Large intestine (tissue), 3 donors: ENCODE data around the gene INPP4B. TPM values are rescaled to one million over a fixed set of nuclear protein-coding genes. Genes with fewer than 3 reads are reported as not detected.

Experiments
- DNase-seq, 2 donors: peaks; one replicate each; pipeline versions ENCODE4 v3.0.0 to v3.0.0-alpha.2; 2013
- H3K27ac ChIP-seq: one replicate; pipeline ENCODE4 v1.5.1; 2013; ENCODE audit warnings: low read length
- H3K27me3 ChIP-seq: 2 replicates; pipeline ENCODE4 v1.6.1; 2013; ENCODE audit warnings: low read length; ENCODE audit not compliant: control insufficient read depth, insufficient read depth
- H3K36me3 ChIP-seq: 2 replicates; pipeline ENCODE4 v1.6.1; 2013; ENCODE audit warnings: low read length; ENCODE audit not compliant: control insufficient read depth, insufficient read depth
- H3K4me1 ChIP-seq: one replicate; pipeline ENCODE4 v1.6.1; 2013; ENCODE audit warnings: low read length; ENCODE audit not compliant: control insufficient read depth, insufficient read depth
- H3K4me3 ChIP-seq: one replicate; pipeline ENCODE4 v1.5.1; 2013; ENCODE audit warnings: low read length
- H3K9me3 ChIP-seq: one replicate; pipeline ENCODE4 v1.6.1; 2013; ENCODE audit warnings: mild to moderate bottlenecking, low read depth, low read length, moderate library complexity; ENCODE audit not compliant: control insufficient read depth
- WGBS: methylation state at CpG from one replicate; pipeline ENCODE4 v1.1.5; 2013; ENCODE audit warnings: low lambda C conversion rate; ENCODE audit not compliant: insufficient coverage; 5-methylcytosine and 5-hydroxymethylcytosine counted together
- polyA plus RNA-seq: library from polyadenylated mRNA; unstranded; fragments of 120-200 nt; gene quantifications from one replicate; pipeline ENCODE4 v1.2.1, GENCODE V29; 2013

Gene INPP4B
- polyA plus RNA-seq, 1 donor, result 6.6 TPM

- DNase-seq, result no peak
- no CpG with 5 or more reads among the region's 2 CpGs for WGBS
- Histone ChIP-seq H3K27ac (no peak overlapping the region), H3K36me3 (no peaks in the 10 kb centered on the region), H3K4me3 (no peak overlapping the region), H3K9me3 (peaks cover 4% of the 10 kb centered on the region), H3K27me3 (no peaks in the 10 kb centered on the region), H3K4me1 (peaks cover 5% of the 10 kb centered on the region)
Measured at GRCh38 chr4:142373610-142374009, 472.5 kb downstream of the INPP4B start.

GRCh38 chr4:142372530-142373260 lies 473.4 kb downstream of the INPP4B start:
- H3K36me3 ChIP-seq, result no peaks in the 10 kb centered on the region
- H3K27me3 ChIP-seq, result no peaks in the 10 kb centered on the region
- no peak overlapping the region for H3K4me3 ChIP-seq
- no peaks in the 10 kb centered on the region for H3K4me1 ChIP-seq
- no CpG with 5 or more reads among the region's 2 CpGs for WGBS
- no peak overlapping the region for H3K27ac ChIP-seq
- DNase-seq, result no peak
- H3K9me3 ChIP-seq, result peaks cover 4% of the 10 kb centered on the region

GRCh38 chr4:142369141-142369540 lies 477.0 kb downstream of the INPP4B start:
- DNase-seq, result no peak
- Histone ChIP-seq H3K27me3 (no peaks in the 10 kb centered on the region), H3K36me3 (no peaks in the 10 kb centered on the region), H3K9me3 (peaks cover 4% of the 10 kb centered on the region), H3K4me1 (no peaks in the 10 kb centered on the region), H3K27ac (no peak overlapping the region), H3K4me3 (no peak overlapping the region)
- no CpG with 5 or more reads among the region's 3 CpGs for WGBS

- Histone ChIP-seq H3K27me3 (no peaks in the 10 kb centered on the region), H3K9me3 (peaks cover 4% of the 10 kb centered on the region), H3K4me3 (no peak overlapping the region), H3K27ac (no peak overlapping the region), H3K4me1 (no peaks in the 10 kb centered on the region), H3K36me3 (no peaks in the 10 kb centered on the region)
- 100% methylated on average over 1 of the region's 6 CpGs for WGBS
- no peak for DNase-seq
Measured at GRCh38 chr4:142367418-142368180, 478.5 kb downstream of the INPP4B start.

- Histone ChIP-seq H3K4me1 (no peaks in the 10 kb centered on the region), H3K4me3 (no peak overlapping the region), H3K36me3 (no peaks in the 10 kb centered on the region), H3K27me3 (no peaks in the 10 kb centered on the region), H3K9me3 (peaks cover 4% of the 10 kb centered on the region), H3K27ac (no peak overlapping the region)
- DNase-seq, result no peak
Measured at GRCh38 chr4:142366769-142367181, 479.3 kb downstream of the INPP4B start.

- no peak overlapping the region for H3K4me3 ChIP-seq
- H3K9me3 ChIP-seq, result no peaks in the 10 kb centered on the region
- H3K36me3 ChIP-seq, result no peaks in the 10 kb centered on the region
- no CpG with 5 or more reads among the region's 1 CpG for WGBS
- DNase-seq, result no peak
- no peaks in the 10 kb centered on the region for H3K27me3 ChIP-seq
- no peaks in the 10 kb centered on the region for H3K4me1 ChIP-seq
- H3K27ac ChIP-seq, result no peak overlapping the region
Measured at GRCh38 chr4:142365391-142365790, 480.7 kb downstream of the INPP4B start.

GRCh38 chr4:142363686-142364085 lies 482.4 kb downstream of the INPP4B start:
- no peak overlapping the region for H3K4me3 ChIP-seq
- H3K9me3 ChIP-seq, result no peaks in the 10 kb centered on the region
- no peaks in the 10 kb centered on the region for H3K4me1 ChIP-seq
- H3K36me3 ChIP-seq, result no peaks in the 10 kb centered on the region
- DNase-seq, result no peak
- H3K27me3 ChIP-seq, result no peaks in the 10 kb centered on the region
- no CpG with 5 or more reads among the region's 1 CpG for WGBS
- H3K27ac ChIP-seq, result no peak overlapping the region

GRCh38 chr4:142361981-142362380 lies 484.1 kb downstream of the INPP4B start:
- 100% methylated on average over 1 of the region's 2 CpGs for WGBS

GRCh38 chr4:142360657-142361056 lies 485.4 kb downstream of the INPP4B start:
- Histone ChIP-seq H3K4me3 (no peak overlapping the region), H3K9me3 (no peaks in the 10 kb centered on the region), H3K27me3 (no peaks in the 10 kb centered on the region), H3K36me3 (no peaks in the 10 kb centered on the region), H3K4me1 (peaks cover under 1% of the 10 kb centered on the region), H3K27ac (no peak overlapping the region)
- DNase-seq, result no peak
- WGBS, result 100% methylated on average over 1 of the region's 1 CpG

More at GRCh38 chr4:142361981-142362380, 484.1 kb downstream of the INPP4B start:
- Histone ChIP-seq H3K4me1 (no peaks in the 10 kb centered on the region), H3K27ac (no peak overlapping the region), H3K36me3 (no peaks in the 10 kb centered on the region), H3K27me3 (no peaks in the 10 kb centered on the region), H3K4me3 (no peak overlapping the region), H3K9me3 (no peaks in the 10 kb centered on the region)
- DNase-seq, result no peak

GRCh38 chr4:142358656-142359055 lies 487.4 kb downstream of the INPP4B start:
- Histone ChIP-seq H3K4me3 (no peak overlapping the region), H3K27me3 (no peaks in the 10 kb centered on the region), H3K4me1 (peaks cover 8% of the 10 kb centered on the region), H3K9me3 (no peaks in the 10 kb centered on the region), H3K27ac (no peak overlapping the region), H3K36me3 (no peaks in the 10 kb centered on the region)
- no CpG with 5 or more reads among the region's 4 CpGs for WGBS
- no peak for DNase-seq
